Aorta (tissue), 5 donors: Measurements from ENCODE around the gene ANKRD65. TPM values are rescaled to one million over a fixed set of nuclear protein-coding genes. Genes with fewer than 3 reads are reported as not detected.

ENCODE experiments used
- ATAC-seq: fragments of 200-7000 bp; cut with Tn5 transposase; one replicate; pipeline ENCODE4 v1.9.1; 2022; ENCODE audit warnings: moderate library complexity; ENCODE audit not compliant: low FRiP score
- DNase-seq, 2 donors: peaks; one replicate each; pipeline ENCODE4 v3.0.0-alpha.2; 2020
- H3K27ac ChIP-seq, 2 donors: one replicate each; pipeline ENCODE4 v1.5.1; 2013; ENCODE audit warnings: low read length in 2 of 2, mild to moderate bottlenecking in 2 of 2, moderate library complexity in 2 of 2, control low read depth in 1 of 2, inconsistent platforms in 1 of 2, low read depth in 1 of 2
- H3K27me3 ChIP-seq, 2 donors: one replicate each; pipeline ENCODE4 v1.6.1; 2013; ENCODE audit warnings: control low read depth in 1 of 2, low read length in 1 of 2, mild to moderate bottlenecking in 1 of 2, moderate library complexity in 1 of 2; ENCODE audit not compliant: insufficient read depth in 2 of 2, control insufficient read depth in 1 of 2
- H3K36me3 ChIP-seq, 2 donors: one replicate each; pipeline ENCODE4 v1.6.1; 2013; ENCODE audit warnings: control low read depth in 1 of 2, low read length in 1 of 2, mild to moderate bottlenecking in 1 of 2; ENCODE audit not compliant: insufficient read depth in 2 of 2, control insufficient read depth in 1 of 2
- H3K4me1 ChIP-seq, 2 donors: one replicate each; pipeline ENCODE4 v1.6.1; 2013; ENCODE audit warnings: low read length in 2 of 2, control low read depth in 1 of 2, mild to moderate bottlenecking in 1 of 2, moderate library complexity in 1 of 2; ENCODE audit not compliant: insufficient read depth in 2 of 2, control insufficient read depth in 1 of 2
- H3K4me3 ChIP-seq, 2 donors: one replicate each; pipeline ENCODE4 v1.5.1; 2013; ENCODE audit warnings: low read length in 2 of 2, control low read depth in 1 of 2, mild to moderate bottlenecking in 1 of 2
- H3K9me3 ChIP-seq: one replicate; pipeline ENCODE4 v1.6.1; 2013; ENCODE audit warnings: mild to moderate bottlenecking, low read length; ENCODE audit not compliant: control insufficient read depth
- WGBS, 2 donors: extraction: QIAGEN DNeasy Blood & Tissue Kit; methylation state at CpG; one replicate each; pipeline ENCODE4 v1.1.7; 2013; 5-methylcytosine and 5-hydroxymethylcytosine counted together
- intact Hi-C, 2 donors: fragments of 100-400 bp; cut with DNase I; formaldehyde crosslinking; loops; one replicate each; pipeline versions ENCODE4 v1.14.2 to v1.15.0; 2022
- polyA plus RNA-seq, 2 donors: library from polyadenylated mRNA; stranded (reverse); fragments of 200-250 nt; gene quantifications; one replicate each; pipeline ENCODE4 v1.2.3, GENCODE V29; 2013
- total RNA-seq, 2 donors: library from RNA; stranded (reverse); fragmentation: NEBNext Ultra II Directional; extraction: Animal tissue kit (Norgen Biotek cat#: 25700); gene quantifications; one replicate each; pipeline ENCODE4 v1.2.1, GENCODE V29; 2021
- donor health status: healthy with polysubstance abuse.
- donor health status: Bipolar disorder and iron deficiency.
- donor health status: DM: no; HTN: no; CAD: no.
- donor health status: DM: no; HTN: no; CAD: no.
- donor health status: DM: yes; HTN: yes; CAD: no.

Gene ANKRD65
- total and polyA plus RNA-seq, 4 donors: 0.13 to 6.9 (median 1.5) TPM; not detected in 1

- DNase-seq (no peak), ATAC-seq (no peak)
- Histone ChIP-seq H3K4me3 (no peak overlapping the region), H3K27me3 (no peaks in the 10 kb centered on the region), H3K9me3 (no peaks in the 10 kb centered on the region), H3K36me3 (peaks cover 0 to 11% of the 10 kb centered on the region in 2 donors), H3K4me1 (no peaks in the 10 kb centered on the region), H3K27ac (no peak overlapping the region)
- intact Hi-C loops: no loop called here
- 77 to 80% methylated on average over 11 of the region's 11 CpGs for WGBS, 2 donors
Measured at GRCh38 chr1:1395166-1395565, 25.9 kb downstream of the ANKRD65 start.

DNA sequence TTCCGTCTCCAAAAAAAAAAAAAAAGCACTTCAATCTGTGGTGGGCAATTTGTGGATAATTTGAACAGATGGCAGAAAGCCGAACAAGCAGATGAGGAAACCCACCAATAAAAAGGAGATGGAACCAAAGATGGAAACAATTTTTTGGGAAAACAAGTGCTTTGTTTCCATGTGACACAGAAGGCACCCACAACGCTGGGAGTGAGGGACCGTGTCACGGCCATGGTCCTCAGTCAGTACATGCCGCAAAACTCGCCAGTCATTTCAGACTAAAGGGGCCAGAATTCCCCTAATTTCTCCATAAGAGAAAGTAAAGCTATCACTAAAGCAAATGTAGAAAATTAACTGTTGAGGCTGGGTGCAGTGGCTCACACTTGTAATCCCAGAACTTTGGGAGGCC, 27.0 kb downstream of the ANKRD65 start:
- no peaks in the 10 kb centered on the region for H3K27me3 ChIP-seq
- 93 to 94% methylated on average over 7 of the region's 7 CpGs for WGBS, 2 donors
- DNase-seq (no peak), ATAC-seq (no peak)
- no peaks in the 10 kb centered on the region for H3K9me3 ChIP-seq
- peaks cover 0 to 14% of the 10 kb centered on the region in 2 donors for H3K36me3 ChIP-seq
- no peaks in the 10 kb centered on the region for H3K4me1 ChIP-seq
- intact Hi-C loops: no loop called here
- no peak overlapping the region for H3K4me3 ChIP-seq
- no peak overlapping the region for H3K27ac ChIP-seq

DNA sequence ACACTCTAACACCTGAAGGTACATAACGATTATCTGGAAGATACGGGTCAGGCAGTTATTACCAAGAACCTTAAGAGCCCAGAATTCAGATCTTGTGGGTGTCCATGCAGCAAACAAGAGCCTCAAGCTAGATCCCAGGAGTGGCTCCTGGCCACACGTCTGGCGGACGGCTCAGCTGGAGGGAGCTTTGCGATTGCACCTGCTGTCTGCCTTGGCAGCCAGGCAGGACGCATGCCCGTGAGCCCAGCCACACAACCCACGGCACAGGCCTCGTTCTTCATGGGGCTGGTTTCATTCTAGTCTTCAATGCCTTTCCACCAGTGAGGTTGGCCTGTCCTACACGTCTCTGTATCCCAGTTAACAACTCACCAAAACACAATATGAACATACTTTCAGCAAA, 27.6 kb downstream of the ANKRD65 start:
- no peak for ATAC-seq

DNA sequence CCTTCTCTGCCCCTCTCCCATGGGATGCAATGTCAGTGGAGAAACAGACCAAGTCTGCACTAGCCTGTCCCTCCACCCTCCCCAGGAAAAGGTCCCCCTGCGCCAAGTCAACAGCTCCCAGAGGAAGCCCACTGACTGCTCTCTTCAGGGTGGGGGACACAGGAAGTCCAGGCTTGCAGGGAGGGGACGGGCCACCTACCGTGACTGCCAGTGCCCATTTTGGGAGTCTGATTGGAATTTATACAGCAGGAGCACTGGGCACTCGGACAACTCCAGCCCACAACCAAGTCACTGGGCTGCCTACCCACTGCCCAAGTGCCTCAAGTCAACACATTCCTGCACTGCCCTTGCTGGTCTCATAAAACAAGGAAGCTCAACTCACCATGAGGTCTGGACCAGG, 28.1 kb downstream of the ANKRD65 start:
- no peak for ATAC-seq
- no peaks in the 10 kb centered on the region for H3K27me3 ChIP-seq
- intact Hi-C loops: no loop called here
- H3K36me3 ChIP-seq: peaks cover 1 to 15% of the 10 kb centered on the region in 2 donors
- no peak overlapping the region for H3K4me3 ChIP-seq
- WGBS, 2 donors: 83 to 88% methylated on average over 4 of the region's 4 CpGs
- H3K4me1 ChIP-seq: no peaks in the 10 kb centered on the region
- no peak for DNase-seq
- H3K9me3 ChIP-seq: no peaks in the 10 kb centered on the region
- no peak overlapping the region for H3K27ac ChIP-seq

More for the DNA sequence above, 27.6 kb downstream of the ANKRD65 start:
- Histone ChIP-seq H3K4me3 (no peak overlapping the region), H3K4me1 (no peaks in the 10 kb centered on the region), H3K36me3 (peaks cover 0 to 14% of the 10 kb centered on the region in 2 donors), H3K9me3 (no peaks in the 10 kb centered on the region), H3K27ac (no peak overlapping the region), H3K27me3 (no peaks in the 10 kb centered on the region)
- 90 to 91% methylated on average over 11 of the region's 11 CpGs for WGBS, 2 donors
- intact Hi-C loops: no loop called here
- no peak for DNase-seq

DNA sequence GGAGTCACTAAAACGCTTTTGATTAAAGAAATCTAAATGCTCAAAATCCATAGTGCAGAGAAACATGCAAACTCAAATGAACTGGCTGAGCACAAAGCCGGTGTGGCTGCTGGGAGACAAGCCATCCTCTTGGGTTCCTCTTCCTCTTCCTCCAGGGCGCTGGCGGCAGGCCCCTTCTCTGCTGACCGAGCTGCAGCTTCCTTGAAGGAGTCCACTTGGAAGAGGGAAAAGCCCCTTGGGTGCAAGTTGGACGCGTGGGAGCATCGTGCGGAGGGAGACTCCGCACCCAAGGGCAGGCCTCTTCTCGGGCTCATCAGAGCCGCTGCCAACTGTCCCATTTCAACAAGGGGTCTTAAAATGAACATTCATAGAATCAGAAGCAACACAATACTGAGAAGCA, 29.9 kb downstream of the ANKRD65 start:
- intact Hi-C loops: no loop called here
- DNase-seq (no peak), ATAC-seq (no peak)
- no peaks in the 10 kb centered on the region for H3K27me3 ChIP-seq
- 87 to 88% methylated on average over 12 of the region's 12 CpGs for WGBS, 2 donors
- H3K4me3 ChIP-seq: no peak overlapping the region
- H3K36me3 ChIP-seq: peaks cover 3 to 24% of the 10 kb centered on the region in 2 donors
- no peak overlapping the region for H3K27ac ChIP-seq
- no peaks in the 10 kb centered on the region for H3K4me1 ChIP-seq
- H3K9me3 ChIP-seq: no peaks in the 10 kb centered on the region

GRCh38 chr1:1390675-1391074, 30.4 kb downstream of the ANKRD65 start:
- Histone ChIP-seq H3K4me1 (no peaks in the 10 kb centered on the region), H3K36me3 (peaks cover 3 to 27% of the 10 kb centered on the region in 2 donors), H3K27me3 (no peaks in the 10 kb centered on the region), H3K4me3 (no peak overlapping the region), H3K9me3 (no peaks in the 10 kb centered on the region), H3K27ac (no peak overlapping the region)
- 88 to 90% methylated on average over 12 of the region's 12 CpGs for WGBS, 2 donors
- ATAC-seq: no peak
- intact Hi-C loops: no loop called here
- no peak for DNase-seq

DNA sequence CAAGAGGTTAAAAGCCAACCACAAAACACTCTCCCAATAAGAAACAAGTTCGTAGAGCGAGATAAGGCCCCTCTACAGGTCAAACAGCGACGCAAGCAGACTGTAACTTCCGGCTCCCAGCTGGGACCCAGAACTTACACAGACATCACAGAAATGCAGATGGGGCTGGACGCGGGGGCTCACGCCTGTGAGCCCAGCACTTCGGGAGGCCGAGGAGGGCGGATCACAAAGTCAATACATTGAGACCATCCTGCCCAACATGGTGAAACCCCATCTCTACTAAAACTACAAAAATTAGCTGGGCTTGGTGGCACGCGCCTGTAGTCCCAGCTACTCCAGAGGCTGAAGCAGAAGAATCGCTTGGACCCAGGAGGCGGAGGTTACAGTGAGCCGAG, 33.0 kb downstream of the ANKRD65 start:
- ATAC-seq (no peak), DNase-seq (no peak)
- Histone ChIP-seq H3K4me3 (no peak overlapping the region), H3K36me3 (peaks cover 3 to 23% of the 10 kb centered on the region in 2 donors), H3K27ac (no peak overlapping the region), H3K4me1 (no peaks in the 10 kb centered on the region), H3K27me3 (no peaks in the 10 kb centered on the region), H3K9me3 (no peaks in the 10 kb centered on the region)
- intact Hi-C loops: no loop called here
- 95 to 98% methylated on average over 16 of the region's 16 CpGs for WGBS, 2 donors

DNA sequence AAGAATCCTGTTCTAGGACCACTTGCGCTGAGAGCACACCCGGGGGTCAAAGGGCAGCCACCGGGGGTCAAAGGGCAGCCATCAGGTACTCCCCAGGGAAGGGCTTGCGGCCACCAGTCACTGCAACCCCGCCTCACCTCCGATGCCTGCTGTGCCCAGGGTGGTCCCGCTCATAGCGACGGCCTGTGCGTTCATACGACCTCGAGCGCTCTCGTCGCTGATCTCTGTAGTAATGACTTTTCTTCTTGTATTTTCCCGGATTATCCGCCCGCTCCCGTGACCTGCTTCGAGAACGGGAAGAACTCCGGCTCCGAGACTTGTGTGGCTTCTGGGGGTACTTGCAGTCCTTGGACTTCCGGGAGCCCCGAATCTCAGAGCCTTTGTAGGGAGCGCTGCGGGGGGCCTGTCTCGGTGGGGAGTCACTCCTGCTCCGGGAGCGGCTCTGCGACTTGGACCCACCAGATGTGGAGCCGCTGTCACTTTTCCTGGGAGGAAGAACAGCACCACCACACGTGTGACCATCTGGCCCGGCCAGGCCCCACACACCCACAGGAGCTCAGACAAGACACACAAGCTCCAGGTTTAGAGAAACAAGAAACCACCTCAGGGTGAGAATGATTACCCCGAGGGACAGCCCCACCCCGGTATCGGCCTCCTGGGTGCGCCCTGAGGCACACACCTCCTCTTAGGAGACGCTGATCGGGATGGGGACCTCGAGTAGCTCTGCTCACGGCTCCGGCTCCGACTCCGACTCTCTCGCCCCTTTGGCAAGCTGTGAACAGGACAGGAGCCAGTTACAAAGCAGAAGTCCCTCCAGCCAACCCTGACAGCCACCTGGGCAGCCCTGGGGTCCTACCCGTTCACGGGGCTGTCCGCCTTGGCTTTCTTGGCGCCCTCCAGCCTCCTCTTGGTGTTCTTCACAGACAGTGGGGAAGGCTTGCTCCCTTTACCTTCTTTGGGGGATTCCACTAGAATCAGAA, 33.7 kb downstream of the ANKRD65 start:
- intact Hi-C loops: no loop called here
- no peak for DNase-seq
- Histone ChIP-seq H3K4me1 (no peaks in the 10 kb centered on the region), H3K36me3 (peaks cover 3 to 21% of the 10 kb centered on the region in 2 donors), H3K4me3 (no peak overlapping the region), H3K9me3 (no peaks in the 10 kb centered on the region), H3K27ac (no peak overlapping the region), H3K27me3 (no peaks in the 10 kb centered on the region)
- 94% methylated on average over 50 of the region's 50 CpGs for WGBS, 2 donors
- ATAC-seq: no peak

DNA sequence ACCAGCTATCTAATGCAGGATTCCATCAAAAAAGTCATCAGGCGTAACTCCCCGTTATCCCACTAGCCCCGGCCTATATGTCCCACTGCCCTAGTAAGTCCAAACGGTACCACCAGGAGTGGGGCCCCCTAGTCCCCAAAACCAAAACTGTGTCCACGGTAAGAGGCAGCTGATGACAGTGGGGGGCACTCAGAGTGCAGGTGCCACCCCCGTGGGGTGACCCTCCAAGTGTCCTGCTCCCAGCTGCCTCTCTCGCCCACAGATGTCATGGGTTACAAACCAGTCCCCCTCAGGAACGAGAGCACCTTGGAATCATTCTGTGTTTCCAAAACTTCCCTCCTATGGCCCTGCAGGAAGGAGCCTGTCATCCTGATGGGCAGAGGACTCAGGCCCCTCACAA, 35.1 kb downstream of the ANKRD65 start:
- Histone ChIP-seq H3K27ac (no peak overlapping the region), H3K4me1 (no peaks in the 10 kb centered on the region), H3K36me3 (peaks cover 3 to 18% of the 10 kb centered on the region in 2 donors), H3K9me3 (no peaks in the 10 kb centered on the region), H3K27me3 (no peaks in the 10 kb centered on the region), H3K4me3 (no peak overlapping the region)
- ATAC-seq (no peak), DNase-seq (no peak)
- 91 to 92% methylated on average over 8 of the region's 8 CpGs for WGBS, 2 donors
- intact Hi-C loops: no loop called here
